Measurements from ENCODE around the gene WDR18. TPM values are rescaled to one million over a fixed set of nuclear protein-coding genes. Genes with fewer than 3 reads are reported as not detected.

Gene WDR18
- total RNA-seq, 2 donors from 2014 or later: 26.5 to 81.5 TPM

- H3K27me3 ChIP-seq: no peaks in the 10 kb centered on the region
- no peaks in the 10 kb centered on the region for H3K9me3 ChIP-seq
- TF ChIP-seq CTCF (IDR thresholded peaks at IDR 0.05): no peak
- DNase-seq: no peak
- no peak overlapping the region for H3K4me3 ChIP-seq
- H3K4me1 ChIP-seq: no peaks in the 10 kb centered on the region
- H3K27ac ChIP-seq: no peak overlapping the region
- peaks cover 22% of the 10 kb centered on the region for H3K36me3 ChIP-seq
- intact Hi-C loops (cut with DNase I): no loop called here
- H3K9ac ChIP-seq (ENCODE audit: low read depth in 2 of 2, low read length in 2 of 2): no peak overlapping the region
These were observed 25.9 kb downstream of the WDR18 start for GRCh38 chr19:1009981-1010538.

GRCh38 chr19:1010586-1011510 is 26.7 kb downstream of the WDR18 start:
- Histone ChIP-seq H3K27ac (no peak overlapping the region), H3K36me3 (peaks cover 22% of the 10 kb centered on the region), H3K4me3 (no peak overlapping the region), H3K9ac (ENCODE audit: low read depth in 2 of 2, low read length in 2 of 2) (no peak overlapping the region), H3K27me3 (no peaks in the 10 kb centered on the region), H3K4me1 (peaks cover 1% of the 10 kb centered on the region), H3K9me3 (no peaks in the 10 kb centered on the region)
- intact Hi-C loops (cut with DNase I): no loop called here
- no peak for TF ChIP-seq CTCF (IDR thresholded peaks at IDR 0.05)
- no peak for DNase-seq

- Histone ChIP-seq H3K4me3 (no peak overlapping the region), H3K27ac (no peak overlapping the region), H3K9ac (ENCODE audit: low read depth in 2 of 2, low read length in 2 of 2) (no peak overlapping the region), H3K27me3 (no peaks in the 10 kb centered on the region), H3K9me3 (no peaks in the 10 kb centered on the region), H3K4me1 (peaks cover 11% of the 10 kb centered on the region), H3K36me3 (peaks cover 22% of the 10 kb centered on the region)
- TF ChIP-seq CTCF (IDR thresholded peaks at IDR 0.05): no peak
- intact Hi-C loops (cut with DNase I): no loop called here
- no peak for DNase-seq
These were observed 27.7 kb downstream of the WDR18 start for GRCh38 chr19:1011831-1012333.

- Histone ChIP-seq H3K4me1 (peaks cover 16% of the 10 kb centered on the region), H3K4me3 (no peak overlapping the region), H3K9me3 (no peaks in the 10 kb centered on the region), H3K36me3 (peaks cover 22% of the 10 kb centered on the region), H3K27ac (no peak overlapping the region), H3K27me3 (no peaks in the 10 kb centered on the region), H3K9ac (ENCODE audit: low read depth in 2 of 2, low read length in 2 of 2) (no peak overlapping the region)
- DNase-seq: no peak
- TF ChIP-seq CTCF (IDR thresholded peaks at IDR 0.05): no peak
- intact Hi-C loops (cut with DNase I): no loop called here
These were observed 28.2 kb downstream of the WDR18 start for GRCh38 chr19:1012334-1012733.

GRCh38 chr19:1013218-1013617 is 29.1 kb downstream of the WDR18 start:
- intact Hi-C loops (cut with DNase I): no loop called here
- H3K4me3 ChIP-seq: no peak overlapping the region
- H3K4me1 ChIP-seq: peaks cover 25% of the 10 kb centered on the region
- no peak overlapping the region for H3K27ac ChIP-seq
- peaks cover 22% of the 10 kb centered on the region for H3K36me3 ChIP-seq
- no peak for DNase-seq
- no peak for TF ChIP-seq CTCF (IDR thresholded peaks at IDR 0.05)
- no peak overlapping the region for H3K9ac ChIP-seq (ENCODE audit: low read depth in 2 of 2, low read length in 2 of 2)
- no peaks in the 10 kb centered on the region for H3K9me3 ChIP-seq
- H3K27me3 ChIP-seq: no peaks in the 10 kb centered on the region

All from colonic mucosa (tissue), 4 donors.